ENCODE data around the gene ABI3BP.

GRCh38 chr3:100726706-100727105, 266.5 kb downstream of the ABI3BP start:
- no peak for TF ChIP-seq ZFX (IDR thresholded peaks at IDR 0.05)
- no peak for TF ChIP-seq CTCF (conservative IDR thresholded peaks at IDR 0.05)
